NCI-H2171 treated with DMSO at 0.1 percent for 48 hours (cell line): ENCODE data around the gene C1orf105.
"Not testable (repeated sequence)": the region's sequence is repeated elsewhere in the genome, so short reads cannot be mapped to it uniquely, and the experiment has no call there.

Source experiments
- DNase-seq: peaks from one replicate; lab custom pipeline; 2025; lab: John Stamatoyannopoulos, UW

C1orf105 gene

GRCh38 chr1:172487550-172487949 is 67.1 kb downstream of the C1orf105 start:
- no peak for DNase-seq

GRCh38 chr1:172488393-172488792 is 67.9 kb downstream of the C1orf105 start:
- no peak for DNase-seq

- DNase-seq: no peak
Observed at GRCh38 chr1:172489847-172490246, 69.4 kb downstream of the C1orf105 start.

GRCh38 chr1:172492421-172492820 is 71.9 kb downstream of the C1orf105 start:
- no peak for DNase-seq

- DNase-seq: no peak
Observed at GRCh38 chr1:172494166-172494565, 73.7 kb downstream of the C1orf105 start.

GRCh38 chr1:172496127-172496526 is 75.6 kb downstream of the C1orf105 start:
- not testable (repeated sequence) for DNase-seq

- no peak for DNase-seq
Observed at GRCh38 chr1:172496678-172497077, 76.2 kb downstream of the C1orf105 start.

GRCh38 chr1:172497230-172497629 is 76.7 kb downstream of the C1orf105 start:
- DNase-seq: no peak

- DNase-seq: no peak
Observed at GRCh38 chr1:172498857-172499256, 78.4 kb downstream of the C1orf105 start.

GRCh38 chr1:172499636-172500141 is 79.2 kb downstream of the C1orf105 start:
- no peak for DNase-seq

- no peak for DNase-seq
Observed at GRCh38 chr1:172500207-172500606, 79.7 kb downstream of the C1orf105 start.

GRCh38 chr1:172507741-172508140 is 87.3 kb downstream of the C1orf105 start:
- no peak for DNase-seq

GRCh38 chr1:172510479-172510878 is 90.0 kb downstream of the C1orf105 start:
- no peak for DNase-seq

GRCh38 chr1:172512591-172512990 is 92.1 kb downstream of the C1orf105 start:
- DNase-seq: no peak

GRCh38 chr1:172513479-172513878 is 93.0 kb downstream of the C1orf105 start:
- no peak for DNase-seq

- DNase-seq: no peak
Observed at GRCh38 chr1:172514108-172514507, 93.6 kb downstream of the C1orf105 start.

GRCh38 chr1:172515436-172515835 is 95.0 kb downstream of the C1orf105 start:
- no peak for DNase-seq

- DNase-seq: no peak
Observed at GRCh38 chr1:172515927-172516326, 95.4 kb downstream of the C1orf105 start.

- DNase-seq: no peak
Observed at GRCh38 chr1:172517081-172517480, 96.6 kb downstream of the C1orf105 start.

- DNase-seq: no peak
Observed at GRCh38 chr1:172517545-172517944, 97.1 kb downstream of the C1orf105 start.
